ENCODE data around the gene EFCAB8. TPM values are rescaled to one million over a fixed set of nuclear protein-coding genes. Genes with fewer than 3 reads are reported as not detected.
A peak's percentile ranks its signal among the peaks of the same experiment; 100 is the strongest.

Gene EFCAB8
- total RNA-seq, 1 donor from 2014 or later: 0.29 TPM

DNA sequence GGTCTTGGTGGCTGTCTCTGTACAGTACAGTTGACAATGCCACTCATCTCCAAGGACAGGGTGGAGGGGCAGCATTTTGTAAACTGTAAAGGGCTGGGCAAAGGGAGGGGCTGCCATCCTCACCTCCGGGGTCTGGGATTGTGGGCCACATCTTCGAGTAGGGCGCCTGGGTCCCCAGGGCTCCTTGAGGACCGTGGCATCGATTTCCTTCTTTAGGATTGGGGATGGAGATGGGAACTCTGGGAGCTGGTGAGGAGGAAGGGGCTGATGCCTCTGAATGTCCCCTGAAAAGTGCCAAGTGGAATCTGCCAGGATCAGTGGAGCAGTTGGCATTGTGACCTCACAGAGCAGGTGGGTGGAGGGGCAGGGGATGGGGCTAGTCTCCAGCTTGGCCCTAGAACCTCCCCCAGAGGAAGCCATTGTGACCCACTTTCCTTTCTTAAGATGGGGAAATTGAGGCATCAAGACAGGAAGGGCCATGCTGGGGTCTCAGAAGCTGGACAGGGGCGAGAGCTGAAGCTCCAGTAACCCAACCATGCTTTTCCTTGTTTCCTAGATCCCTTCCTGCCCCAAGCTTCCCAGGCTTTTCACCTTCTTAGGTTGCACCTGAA lies 145.5 kb downstream of the EFCAB8 start, which contains the start of gene SUN5:
SUN5 (minus strand) TSS at position 293 of the 611 bp plus-strand sequence; CDS start at position 200, 93 bp downstream.
- Mint-ChIP-seq H3K36me3 (ENCODE audit: insufficient read depth) (no peaks in the 10 kb centered on the region), H3K27me3 (peaks cover 3% of the 10 kb centered on the region), H3K4me3 (ENCODE audit: low read depth) (no peak within 1 kb of the TSS), H3K4me1 (ENCODE audit: low read depth) (no peaks in the 10 kb centered on the region), H3K27ac (no peak within 1 kb of the TSS), H3K9me3 (ENCODE audit: low read depth) (peaks cover 4% of the 10 kb centered on the region)
- TF ChIP-seq CTCF (IDR thresholded peaks at IDR 0.05; ENCODE audit: unreplicated experiment): no peak
- no peak for DNase-seq (ENCODE audit: low spot score, unreplicated experiment)

DNA sequence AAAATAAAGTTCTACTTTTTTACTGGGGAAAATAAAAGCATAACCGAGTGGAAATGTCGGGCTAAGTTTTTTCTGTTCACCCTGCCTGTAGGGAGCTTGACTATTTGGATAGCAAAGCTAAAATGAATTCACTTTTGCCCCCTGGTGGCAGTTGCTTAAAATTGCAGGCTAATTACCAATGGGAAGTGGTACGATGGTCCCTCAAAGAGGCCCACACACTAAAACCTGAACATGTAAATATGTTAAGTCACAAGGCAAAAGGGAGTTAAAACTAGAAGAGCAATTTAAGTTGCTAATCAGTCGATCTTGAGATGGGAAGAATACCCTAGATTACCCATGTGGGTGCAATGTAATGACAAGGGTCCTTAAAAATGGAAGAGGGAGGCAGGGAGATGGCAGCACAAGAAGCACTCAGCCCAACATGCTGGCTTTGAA lies 146.4 kb downstream of the EFCAB8 start:
- H3K27ac Mint-ChIP-seq: no peak overlapping the region
- H3K4me3 Mint-ChIP-seq (ENCODE audit: low read depth): no peak overlapping the region
- H3K27me3 Mint-ChIP-seq: peaks cover 2% of the 10 kb centered on the region
- DNase-seq (ENCODE audit: low spot score, unreplicated experiment): no peak
- no peaks in the 10 kb centered on the region for H3K4me1 Mint-ChIP-seq (ENCODE audit: low read depth)
- peak; percentile 64 for TF ChIP-seq CTCF (IDR thresholded peaks at IDR 0.05; ENCODE audit: unreplicated experiment)
- no peaks in the 10 kb centered on the region for H3K36me3 Mint-ChIP-seq (ENCODE audit: insufficient read depth)
- H3K9me3 Mint-ChIP-seq (ENCODE audit: low read depth): peaks cover 4% of the 10 kb centered on the region

DNA sequence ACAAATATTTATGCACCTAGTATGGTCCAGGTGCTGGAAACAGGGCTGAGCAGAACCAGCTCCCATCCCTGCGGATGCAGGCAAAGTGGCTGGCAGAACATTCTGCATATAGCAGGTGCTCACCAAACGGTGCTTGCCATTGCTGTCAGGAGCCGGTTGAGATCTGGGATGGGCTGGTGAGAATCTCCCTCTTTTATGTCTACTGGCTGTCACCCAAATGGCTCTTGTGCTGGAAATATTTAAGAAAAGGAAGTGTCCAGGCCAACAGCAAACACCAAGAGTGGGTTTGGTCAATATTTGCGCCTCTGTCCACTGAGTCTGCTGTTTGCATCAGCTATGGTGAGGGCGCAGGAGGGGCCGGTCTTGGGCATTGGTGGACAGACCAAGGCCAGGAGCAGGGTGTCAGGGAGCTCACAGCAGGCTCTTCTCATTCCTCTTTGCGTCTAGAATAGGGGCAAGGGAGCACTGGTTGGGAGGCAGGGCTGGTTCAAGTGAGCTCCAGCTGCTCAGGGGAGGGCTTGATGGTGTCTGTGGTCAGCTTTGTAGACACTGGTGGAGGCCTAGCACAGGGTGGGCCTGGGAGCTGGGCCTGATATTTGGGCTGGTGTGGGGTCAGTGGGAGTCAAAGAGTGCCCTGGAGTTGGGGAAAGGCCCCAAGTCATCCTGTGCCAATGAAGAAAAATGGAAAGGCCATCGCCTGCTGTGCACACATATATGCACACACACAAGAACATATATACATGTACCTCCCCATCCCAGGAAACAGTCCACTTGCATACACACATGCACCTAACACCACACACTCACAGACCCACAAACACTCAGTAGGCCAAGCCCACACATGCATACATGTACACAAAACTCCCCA lies 147.4 kb downstream of the EFCAB8 start:
- Mint-ChIP-seq H3K27me3 (no peaks in the 10 kb centered on the region), H3K36me3 (ENCODE audit: insufficient read depth) (no peaks in the 10 kb centered on the region), H3K4me1 (ENCODE audit: low read depth) (no peaks in the 10 kb centered on the region), H3K9me3 (ENCODE audit: low read depth) (peaks cover 4% of the 10 kb centered on the region), H3K4me3 (ENCODE audit: low read depth) (no peak overlapping the region), H3K27ac (no peak overlapping the region)
- DNase-seq (ENCODE audit: low spot score, unreplicated experiment): no peak
- TF ChIP-seq CTCF (IDR thresholded peaks at IDR 0.05; ENCODE audit: unreplicated experiment): no peak

DNA sequence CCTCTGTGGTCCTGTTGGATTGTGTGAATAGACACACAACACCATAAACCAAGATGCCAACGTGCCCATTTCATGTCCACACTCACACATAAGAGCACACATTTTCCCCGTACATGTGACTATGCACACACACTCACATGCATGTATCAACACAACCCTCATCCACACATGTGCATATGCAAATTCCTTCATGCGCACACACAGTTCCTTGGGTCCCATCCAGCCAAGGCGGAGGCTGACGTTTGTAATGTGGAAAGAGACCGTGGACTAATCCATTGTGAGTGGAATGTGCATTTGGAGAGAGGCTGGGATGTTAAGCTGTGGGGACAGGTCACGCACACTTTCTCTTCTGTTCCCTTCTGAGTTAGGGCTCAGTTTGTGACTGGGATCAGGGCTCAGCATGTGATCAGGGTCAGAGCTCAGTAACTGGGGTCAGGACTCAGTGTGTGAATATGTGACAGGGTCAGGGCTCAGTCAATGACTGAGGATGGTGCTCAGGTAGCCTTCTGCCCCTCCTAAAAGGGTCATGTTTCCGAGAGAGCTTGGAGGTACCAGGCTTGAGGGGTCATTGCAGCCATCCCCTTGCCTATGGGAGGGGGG lies 148.2 kb downstream of the EFCAB8 start:
- Mint-ChIP-seq H3K27ac (no peak overlapping the region), H3K4me1 (ENCODE audit: low read depth) (no peaks in the 10 kb centered on the region), H3K36me3 (ENCODE audit: insufficient read depth) (no peaks in the 10 kb centered on the region), H3K4me3 (ENCODE audit: low read depth) (no peak overlapping the region), H3K9me3 (ENCODE audit: low read depth) (peaks cover 4% of the 10 kb centered on the region), H3K27me3 (peaks cover 3% of the 10 kb centered on the region)
- DNase-seq (ENCODE audit: low spot score, unreplicated experiment): no peak
- no peak for TF ChIP-seq CTCF (IDR thresholded peaks at IDR 0.05; ENCODE audit: unreplicated experiment)
